ENCODE data around the gene GPI. TPM values are rescaled to one million over a fixed set of nuclear protein-coding genes. Genes with fewer than 3 reads are reported as not detected.

Gene GPI
- total RNA-seq, 1 experiment from 2014 or later: 201 TPM

- intact Hi-C loops (cut with micrococcal nuclease): no loop called here
- no peak overlapping the region for H3K4me3 Mint-ChIP-seq (ENCODE audit: unreplicated experiment)
- no peaks in the 10 kb centered on the region for H3K9me3 Mint-ChIP-seq (ENCODE audit: unreplicated experiment)
- H3K4me1 Mint-ChIP-seq (ENCODE audit: insufficient read depth, unreplicated experiment): peaks cover 7% of the 10 kb centered on the region
- no peak for TF ChIP-seq CTCF (IDR thresholded peaks at IDR 0.05; ENCODE audit: unreplicated experiment)
- peaks cover 26% of the 10 kb centered on the region for H3K36me3 Mint-ChIP-seq (ENCODE audit: insufficient read depth, unreplicated experiment)
- H3K27me3 Mint-ChIP-seq (ENCODE audit: insufficient read depth, unreplicated experiment): no peaks in the 10 kb centered on the region
- no peak overlapping the region for H3K27ac Mint-ChIP-seq (ENCODE audit: low read depth, unreplicated experiment)
- CTCF ChIA-PET: interaction anchor here (0.6 to 2.3 kb wide), 6 partner anchors 10 to 83 kb away, joined by 3 to 10 read pairs (median 4); no protein-coding TSS in a partner anchor
- no TSS peak for BruUV-seq (replicated peaks)
- DNase-seq (ENCODE audit: unreplicated experiment): no peak
- POLR2A ChIA-PET: interaction anchor here (1.0 to 2.0 kb wide), 2 partner anchors 9 to 12 kb away, joined by 4 to 7 read pairs; no protein-coding TSS in a partner anchor
Observed at GRCh38 chr19:34347561-34348165, 17.3 kb upstream of the GPI start.

GRCh38 chr19:34348899-34349487, 16.0 kb upstream of the GPI start:
- no peak for DNase-seq (ENCODE audit: unreplicated experiment)
- BruUV-seq (replicated peaks): no TSS peak
- Mint-ChIP-seq H3K4me1 (ENCODE audit: insufficient read depth, unreplicated experiment) (peaks cover 7% of the 10 kb centered on the region), H3K36me3 (ENCODE audit: insufficient read depth, unreplicated experiment) (peaks cover 25% of the 10 kb centered on the region), H3K4me3 (ENCODE audit: unreplicated experiment) (no peak overlapping the region), H3K27ac (ENCODE audit: low read depth, unreplicated experiment) (no peak overlapping the region), H3K9me3 (ENCODE audit: unreplicated experiment) (no peaks in the 10 kb centered on the region), H3K27me3 (ENCODE audit: insufficient read depth, unreplicated experiment) (no peaks in the 10 kb centered on the region)
- TF ChIP-seq CTCF (IDR thresholded peaks at IDR 0.05; ENCODE audit: unreplicated experiment): no peak
- POLR2A ChIA-PET: interaction anchor here (1.0 to 2.0 kb wide), 2 partner anchors 8 to 10 kb away, joined by 4 to 7 read pairs; no protein-coding TSS in a partner anchor
- CTCF ChIA-PET: interaction anchor here (0.6 to 1.1 kb wide), 3 partner anchors 10 to 13 kb away, joined by 3 to 5 read pairs (median 4); no protein-coding TSS in a partner anchor
- intact Hi-C loops (cut with micrococcal nuclease): no loop called here

- Mint-ChIP-seq H3K27me3 (ENCODE audit: insufficient read depth, unreplicated experiment) (no peaks in the 10 kb centered on the region), H3K36me3 (ENCODE audit: insufficient read depth, unreplicated experiment) (peaks cover 25% of the 10 kb centered on the region), H3K4me3 (ENCODE audit: unreplicated experiment) (no peak overlapping the region), H3K4me1 (ENCODE audit: insufficient read depth, unreplicated experiment) (peaks cover 7% of the 10 kb centered on the region), H3K9me3 (ENCODE audit: unreplicated experiment) (no peaks in the 10 kb centered on the region), H3K27ac (ENCODE audit: low read depth, unreplicated experiment) (no peak overlapping the region)
- BruUV-seq (replicated peaks): no TSS peak
- CTCF ChIA-PET: interaction anchor here (1.1 to 3.6 kb wide), 3 partner anchors 9 to 34 kb away, joined by 4 to 14 read pairs (median 5); no protein-coding TSS in a partner anchor
- POLR2A ChIA-PET: no interaction called here
- no peak for DNase-seq (ENCODE audit: unreplicated experiment)
- intact Hi-C loops (cut with micrococcal nuclease): no loop called here
- no peak for TF ChIP-seq CTCF (IDR thresholded peaks at IDR 0.05; ENCODE audit: unreplicated experiment)
Observed at GRCh38 chr19:34350161-34350561, 14.8 kb upstream of the GPI start.

- CTCF ChIA-PET: interaction anchor here (0.7 to 3.6 kb wide), 4 partner anchors 8 to 132 kb away, joined by 3 to 14 read pairs (median 6); no protein-coding TSS in a partner anchor
- Mint-ChIP-seq H3K27ac (ENCODE audit: low read depth, unreplicated experiment) (no peak overlapping the region), H3K9me3 (ENCODE audit: unreplicated experiment) (no peaks in the 10 kb centered on the region), H3K4me1 (ENCODE audit: insufficient read depth, unreplicated experiment) (no peaks in the 10 kb centered on the region), H3K36me3 (ENCODE audit: insufficient read depth, unreplicated experiment) (peaks cover 24% of the 10 kb centered on the region), H3K27me3 (ENCODE audit: insufficient read depth, unreplicated experiment) (no peaks in the 10 kb centered on the region), H3K4me3 (ENCODE audit: unreplicated experiment) (no peak overlapping the region)
- POLR2A ChIA-PET: no interaction called here
- DNase-seq (ENCODE audit: unreplicated experiment): no peak
- TF ChIP-seq CTCF (IDR thresholded peaks at IDR 0.05; ENCODE audit: unreplicated experiment): no peak
- intact Hi-C loops (cut with micrococcal nuclease): no loop called here
- no TSS peak for BruUV-seq (replicated peaks)
Observed at GRCh38 chr19:34351382-34351826, 13.6 kb upstream of the GPI start.

Data from MCF 10A (cell line).